Chondrocyte (in vitro differentiated cells): ENCODE data around the gene RERE. TPM values are rescaled to one million over a fixed set of nuclear protein-coding genes. Genes with fewer than 3 reads are reported as not detected.

Experiments used
- DNase-seq: peaks from one replicate; pipeline ENCODE4 v3.0.0; 2021; ENCODE audit warnings: mixed read lengths, low spot score
- H3K27ac Mint-ChIP-seq: one replicate; pipeline ENCODE4 v1.8.0; 2021; ENCODE audit warnings: mild to moderate bottlenecking, moderate library complexity, mixed read lengths; ENCODE audit not compliant: unreplicated experiment
- H3K27me3 Mint-ChIP-seq: 2 replicates; pipeline ENCODE4 v1.8.0; 2021; ENCODE audit warnings: low read depth, mixed read lengths
- H3K36me3 Mint-ChIP-seq: 2 replicates; pipeline ENCODE4 v1.8.0; 2021; ENCODE audit warnings: low read depth, mixed read lengths
- H3K4me1 Mint-ChIP-seq: 2 replicates; pipeline ENCODE4 v1.8.0; 2021; ENCODE audit warnings: low read depth, mild to moderate bottlenecking, mixed read lengths
- H3K4me3 Mint-ChIP-seq: one replicate; pipeline ENCODE4 v1.8.0; 2021; ENCODE audit warnings: mild to moderate bottlenecking, moderate library complexity, mixed read lengths; ENCODE audit not compliant: unreplicated experiment
- H3K9me3 Mint-ChIP-seq: 2 replicates; pipeline ENCODE4 v1.8.0; 2021; ENCODE audit warnings: low read depth, mixed read lengths
- CTCF ChIP-seq: fragments of 200-600 bp; sonication (generic); IDR thresholded peaks from 2 replicates; pipeline ENCODE4 v1.5.0; 2021; ENCODE audit warnings: antibody characterized with exemption, mild to moderate bottlenecking, moderate library complexity
- total RNA-seq: library from RNA; stranded (reverse); gene quantifications from 3 replicates; pipeline ENCODE4 v1.2.1, GENCODE V29; 2021

Gene RERE
- total RNA-seq, 1 donor from 2014 or later, result 64.9 TPM

- Mint-ChIP-seq H3K27me3 (no peaks in the 10 kb centered on the region), H3K9me3 (no peaks in the 10 kb centered on the region), H3K4me3 (no peak overlapping the region), H3K27ac (peak overlapping the region; percentile 22), H3K36me3 (peaks cover 13% of the 10 kb centered on the region), H3K4me1 (peaks cover 42% of the 10 kb centered on the region)
- TF ChIP-seq CTCF, result no peak
- no peak for DNase-seq
These were observed 452.7 kb downstream of the RERE start for GRCh38 chr1:8364528-8365442.

DNA sequence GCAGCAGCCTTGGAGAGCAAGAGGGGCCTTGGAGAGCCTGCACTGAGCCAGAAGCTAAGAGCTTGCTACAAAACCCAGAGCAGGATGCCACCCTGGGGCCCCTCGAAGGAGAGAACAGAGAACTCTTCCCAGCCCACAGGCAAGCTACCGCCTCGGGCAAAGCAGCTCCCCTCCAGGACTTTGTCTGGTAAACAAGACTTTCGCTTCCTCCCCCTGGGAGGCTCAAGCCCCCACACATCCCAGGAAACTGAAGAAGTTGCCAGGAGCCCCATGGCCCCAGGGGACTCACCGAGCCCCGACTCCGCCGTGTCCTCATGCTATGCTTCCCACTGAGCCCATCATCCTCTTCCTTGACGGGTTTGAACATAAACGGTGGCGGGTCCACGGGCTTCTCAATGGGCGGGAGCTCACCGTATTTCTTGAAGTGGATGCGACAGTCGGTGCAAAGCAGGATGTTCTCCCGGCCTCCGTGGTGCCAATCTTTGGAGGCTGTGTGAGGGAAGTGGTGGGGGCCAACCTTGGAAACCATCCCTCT lies 453.6 kb downstream of the RERE start:
- Mint-ChIP-seq H3K4me1 (peaks cover 38% of the 10 kb centered on the region), H3K4me3 (no peak overlapping the region), H3K36me3 (peaks cover 14% of the 10 kb centered on the region), H3K9me3 (no peaks in the 10 kb centered on the region), H3K27ac (no peak overlapping the region), H3K27me3 (no peaks in the 10 kb centered on the region)
- DNase-seq, result no peak
- TF ChIP-seq CTCF, result no peak

- H3K27ac Mint-ChIP-seq, result no peak overlapping the region
- no peak for TF ChIP-seq CTCF
- H3K36me3 Mint-ChIP-seq, result peaks cover 16% of the 10 kb centered on the region
- H3K4me1 Mint-ChIP-seq, result peaks cover 38% of the 10 kb centered on the region
- no peak for DNase-seq
- no peak overlapping the region for H3K4me3 Mint-ChIP-seq
- H3K27me3 Mint-ChIP-seq, result no peaks in the 10 kb centered on the region
- no peaks in the 10 kb centered on the region for H3K9me3 Mint-ChIP-seq
These were observed 454.2 kb downstream of the RERE start for GRCh38 chr1:8363186-8363766.

GRCh38 chr1:8362701-8363101 lies 454.7 kb downstream of the RERE start:
- Mint-ChIP-seq H3K9me3 (no peaks in the 10 kb centered on the region), H3K27me3 (no peaks in the 10 kb centered on the region), H3K4me1 (peaks cover 34% of the 10 kb centered on the region), H3K36me3 (peaks cover 20% of the 10 kb centered on the region), H3K4me3 (no peak overlapping the region), H3K27ac (no peak overlapping the region)
- DNase-seq, result no peak
- TF ChIP-seq CTCF, result no peak

- H3K4me3 Mint-ChIP-seq, result no peak overlapping the region
- TF ChIP-seq CTCF, result no peak
- no peak for DNase-seq
- no peak overlapping the region for H3K27ac Mint-ChIP-seq
- peaks cover 20% of the 10 kb centered on the region for H3K4me1 Mint-ChIP-seq
- peaks cover 27% of the 10 kb centered on the region for H3K36me3 Mint-ChIP-seq
- H3K27me3 Mint-ChIP-seq, result no peaks in the 10 kb centered on the region
- no peaks in the 10 kb centered on the region for H3K9me3 Mint-ChIP-seq
These were observed 456.1 kb downstream of the RERE start for GRCh38 chr1:8361198-8361849.
